Glutamatergic neuron (in vitro differentiated cells): Measurements from ENCODE around the gene VPS52. TPM values are rescaled to one million over a fixed set of nuclear protein-coding genes. Genes with fewer than 3 reads are reported as not detected.
"Not testable (repeated sequence)": the region's sequence is repeated elsewhere in the genome, so short reads cannot be mapped to it uniquely, and the experiment has no call there.

Source experiments
- DNase-seq: peaks from one replicate; pipeline ENCODE4 v3.0.0; 2022
- H3K27ac Mint-ChIP-seq: one replicate; pipeline ENCODE4 v1.8.0; 2020; ENCODE audit warnings: mild to moderate bottlenecking, mixed read lengths, inconsistent platforms; ENCODE audit not compliant: unreplicated experiment
- H3K27me3 Mint-ChIP-seq: one replicate; pipeline ENCODE4 v1.8.0; 2020; ENCODE audit warnings: mild to moderate bottlenecking, moderate library complexity, mixed read lengths, inconsistent platforms; ENCODE audit not compliant: unreplicated experiment
- H3K36me3 Mint-ChIP-seq: one replicate; pipeline ENCODE4 v1.8.0; 2020; ENCODE audit warnings: mild to moderate bottlenecking, mixed read lengths, inconsistent platforms; ENCODE audit not compliant: unreplicated experiment
- H3K4me1 Mint-ChIP-seq: one replicate; pipeline ENCODE4 v1.8.0; 2020; ENCODE audit warnings: mild to moderate bottlenecking, low read depth, mixed read lengths, inconsistent platforms; ENCODE audit not compliant: unreplicated experiment
- H3K4me3 Mint-ChIP-seq: one replicate; pipeline ENCODE4 v1.8.0; 2020; ENCODE audit warnings: mild to moderate bottlenecking, mixed read lengths, inconsistent platforms; ENCODE audit not compliant: unreplicated experiment
- H3K9me3 Mint-ChIP-seq: one replicate; pipeline ENCODE4 v1.8.0; 2020; ENCODE audit warnings: mild to moderate bottlenecking, moderate library complexity, mixed read lengths, inconsistent platforms; ENCODE audit not compliant: unreplicated experiment
- CTCF ChIP-seq: fragments of 200-600 bp; sonication (generic); IDR thresholded peaks from one replicate; pipeline ENCODE4 v1.5.0; 2021; ENCODE audit not compliant: partially characterized antibody, unreplicated experiment
- total RNA-seq: library from RNA; stranded (reverse); fragmentation: NEBNext Ultra II Directional; extraction: Animal tissue kit (Norgen Biotek cat#: 25700); gene quantifications from one replicate; pipeline ENCODE4 v1.2.1, GENCODE V29; 2021; ENCODE audit not compliant: unreplicated experiment

The VPS52 gene
- total RNA-seq, 1 donor from 2014 or later = 50.9 TPM

- TF ChIP-seq CTCF = no peak
- Mint-ChIP-seq H3K4me3 (peak overlapping the region; percentile 98), H3K4me1 (peaks cover 26% of the 10 kb centered on the region), H3K9me3 (peaks cover 4% of the 10 kb centered on the region), H3K27ac (peak overlapping the region; percentile 100), H3K27me3 (peaks cover 14% of the 10 kb centered on the region), H3K36me3 (no peaks in the 10 kb centered on the region)
- DNase-seq = no peak
Measured at GRCh38 chr6:33272275-33273128, 826 bp upstream of the VPS52 start.

- Mint-ChIP-seq H3K27me3 (peaks cover 9% of the 10 kb centered on the region), H3K4me1 (peaks cover 22% of the 10 kb centered on the region), H3K27ac (peak overlapping the region; percentile 100), H3K36me3 (no peaks in the 10 kb centered on the region), H3K4me3 (peak overlapping the region; percentile 98), H3K9me3 (peaks cover 4% of the 10 kb centered on the region)
- DNase-seq = no peak
- peak; percentile 20 for TF ChIP-seq CTCF
Measured at GRCh38 chr6:33271117-33271467, 584 bp downstream of the VPS52 start.

- DNase-seq = no peak
- H3K4me3 Mint-ChIP-seq = no peak overlapping the region
- no peaks in the 10 kb centered on the region for H3K36me3 Mint-ChIP-seq
- no peak overlapping the region for H3K27ac Mint-ChIP-seq
- H3K4me1 Mint-ChIP-seq = peaks cover 3% of the 10 kb centered on the region
- no peak for TF ChIP-seq CTCF
- H3K9me3 Mint-ChIP-seq = no peaks in the 10 kb centered on the region
- peaks cover 5% of the 10 kb centered on the region for H3K27me3 Mint-ChIP-seq
Measured at GRCh38 chr6:33264015-33264414, 7.7 kb downstream of the VPS52 start.

- DNase-seq, H3K27ac Mint-ChIP-seq, H3K9me3 Mint-ChIP-seq, H3K27me3 Mint-ChIP-seq, H3K4me1 Mint-ChIP-seq, H3K4me3 Mint-ChIP-seq, H3K36me3 Mint-ChIP-seq: not testable (repeated sequence)
Measured at GRCh38 chr6:33262490-33262889, 9.2 kb downstream of the VPS52 start.

GRCh38 chr6:33259032-33259431 lies 12.6 kb downstream of the VPS52 start:
- TF ChIP-seq CTCF = no peak
- DNase-seq = no peak
- H3K9me3 Mint-ChIP-seq = no peaks in the 10 kb centered on the region
- H3K36me3 Mint-ChIP-seq = no peaks in the 10 kb centered on the region
- H3K27me3 Mint-ChIP-seq = peaks cover 4% of the 10 kb centered on the region
- no peak overlapping the region for H3K4me3 Mint-ChIP-seq
- peaks cover 3% of the 10 kb centered on the region for H3K4me1 Mint-ChIP-seq
- no peak overlapping the region for H3K27ac Mint-ChIP-seq
